ENCODE measurements around the gene FEM1A.

DNA sequence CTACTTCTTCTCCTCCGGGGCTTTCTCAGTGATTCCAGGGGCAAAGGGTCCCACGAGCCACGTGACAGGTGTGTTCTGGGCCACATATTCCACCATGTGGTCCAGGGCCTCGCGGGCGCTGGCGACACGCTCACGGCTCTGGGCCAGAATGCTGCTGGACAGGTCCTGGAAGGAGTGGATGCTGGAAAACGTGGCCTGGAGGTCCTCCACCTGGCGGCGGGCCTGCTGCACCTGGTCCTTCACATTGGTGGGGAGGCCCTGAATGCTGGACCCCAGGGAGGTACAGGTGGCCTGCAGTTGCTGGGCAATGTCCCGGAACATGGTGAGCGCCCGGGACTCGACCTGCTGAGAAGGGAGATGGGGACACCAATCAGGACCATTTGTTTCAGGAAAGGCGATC lies 47.7 kb downstream of the FEM1A start:
- TF ChIP-seq JUNB (IDR thresholded peaks at IDR 0.05) (no peak), SIX5 (IDR thresholded peaks at IDR 0.05; ENCODE audit: low read depth, low read length, severe bottlenecking) (no peak), YY1 (IDR thresholded peaks at IDR 0.05; ENCODE audit: low read depth, low read length) (no peak)

All from GM12878 (cell line).